HG03354 (cell line): ENCODE data around the gene ZCCHC24.

Experiments
- ATAC-seq: cut with Tn5 transposase; IDR thresholded peaks from one replicate; pipeline ENCODE4 v1.9.1; 2021; ENCODE audit warnings: mild to moderate bottlenecking; ENCODE audit not compliant: unreplicated experiment, poor library complexity, severe bottlenecking

Gene ZCCHC24

DNA sequence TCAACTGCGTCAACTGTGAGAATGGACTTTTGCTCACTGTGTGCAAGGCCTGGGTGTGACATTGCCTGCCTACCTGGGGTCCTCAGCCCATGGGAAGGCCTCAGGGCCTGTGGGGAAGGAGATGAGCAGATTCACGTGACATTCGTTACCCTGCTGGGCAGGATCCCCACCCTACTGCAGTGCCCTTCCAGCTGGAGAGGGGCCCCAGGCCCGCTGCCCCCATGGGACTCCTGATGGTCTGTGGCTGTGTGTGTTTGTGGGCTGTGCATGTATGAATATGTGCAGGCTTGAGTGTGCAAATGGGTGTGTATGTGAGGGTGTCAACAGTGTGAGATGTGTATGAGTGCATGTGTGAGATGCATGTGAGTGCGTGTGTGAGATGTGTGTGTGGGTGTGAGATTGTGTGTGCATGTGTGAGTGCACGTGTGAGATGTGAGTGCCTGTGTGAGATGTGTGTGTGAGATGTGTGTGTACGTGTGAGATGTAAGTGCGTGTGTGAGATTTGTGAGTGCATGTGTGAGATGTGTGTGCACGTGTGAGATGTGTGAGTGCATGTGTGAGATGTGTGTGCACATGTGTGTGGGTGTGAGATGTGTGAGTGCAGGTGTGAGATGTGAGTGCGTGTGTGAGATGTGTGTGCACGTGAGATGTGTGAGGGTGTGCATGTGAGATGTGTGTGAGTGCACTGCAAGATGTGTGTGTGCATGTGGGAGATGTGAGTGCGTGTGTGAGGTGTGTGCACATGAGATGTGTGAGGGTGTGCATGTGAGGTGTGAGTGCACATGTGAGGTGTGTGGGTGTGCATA is 68.5 kb downstream of the ZCCHC24 start:
- no peak for ATAC-seq

DNA sequence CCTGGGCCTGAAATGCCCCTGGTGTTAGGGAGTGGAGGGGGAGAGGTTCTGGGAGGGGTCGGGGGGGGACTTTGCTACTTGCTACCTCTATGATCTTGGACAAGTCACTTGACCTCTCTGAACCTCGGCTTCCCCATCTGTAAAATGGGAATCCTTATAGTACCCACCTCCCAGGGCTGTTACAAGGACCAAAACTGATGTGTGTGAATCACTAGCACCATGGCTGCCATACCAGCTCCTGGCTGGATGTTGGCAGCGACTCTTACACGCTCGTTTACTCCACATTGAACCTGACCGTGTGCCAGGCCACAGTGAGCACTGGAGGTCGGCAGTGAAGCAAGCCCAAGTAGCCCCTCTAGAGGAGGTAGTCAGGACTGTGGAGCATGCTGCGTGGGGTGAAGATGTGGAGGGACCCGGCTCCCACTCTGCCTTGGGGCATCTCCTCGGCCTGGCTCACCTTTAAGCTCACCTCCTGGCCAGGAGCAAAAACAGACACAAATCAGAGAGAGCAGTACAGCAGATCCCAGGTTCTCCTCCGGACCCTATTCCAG is 69.3 kb downstream of the ZCCHC24 start:
- no peak for ATAC-seq

DNA sequence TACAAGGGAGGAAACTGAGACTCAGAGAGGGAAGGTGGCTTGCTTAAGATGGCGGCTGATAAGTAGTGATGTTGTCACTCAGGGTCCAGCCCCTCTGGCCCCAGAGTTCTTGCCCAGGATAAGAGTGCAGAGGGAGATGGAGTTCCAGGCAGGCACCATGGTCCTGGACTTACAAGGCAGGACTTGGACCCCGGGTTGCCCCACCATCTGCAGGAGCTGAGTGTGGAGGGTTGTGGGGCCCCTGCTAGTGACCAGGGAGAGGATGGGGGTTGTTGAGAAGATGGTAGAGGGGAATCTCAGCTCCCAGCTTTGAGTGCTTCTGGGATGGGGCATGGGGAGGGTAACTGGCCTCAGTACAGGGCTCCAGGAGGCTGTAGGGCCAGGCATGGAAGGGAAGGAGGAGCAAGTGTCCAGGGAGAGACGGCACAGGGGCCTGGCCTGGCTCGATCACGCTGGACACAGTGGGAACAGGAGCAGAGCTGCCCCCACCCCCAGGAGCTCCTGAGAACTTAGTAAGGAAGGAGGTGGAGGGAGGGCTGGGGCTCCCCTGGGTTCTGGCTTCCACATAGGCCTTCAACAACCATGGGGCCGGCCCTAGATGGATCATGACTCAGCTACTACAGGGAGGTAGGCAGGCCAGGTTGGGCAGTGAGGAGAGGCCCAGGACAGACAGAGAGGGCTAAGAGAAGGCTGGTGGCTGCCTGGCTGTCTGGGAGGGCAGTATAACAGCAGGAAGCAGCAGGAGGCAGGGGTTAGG is 69.9 kb downstream of the ZCCHC24 start:
- no peak for ATAC-seq

DNA sequence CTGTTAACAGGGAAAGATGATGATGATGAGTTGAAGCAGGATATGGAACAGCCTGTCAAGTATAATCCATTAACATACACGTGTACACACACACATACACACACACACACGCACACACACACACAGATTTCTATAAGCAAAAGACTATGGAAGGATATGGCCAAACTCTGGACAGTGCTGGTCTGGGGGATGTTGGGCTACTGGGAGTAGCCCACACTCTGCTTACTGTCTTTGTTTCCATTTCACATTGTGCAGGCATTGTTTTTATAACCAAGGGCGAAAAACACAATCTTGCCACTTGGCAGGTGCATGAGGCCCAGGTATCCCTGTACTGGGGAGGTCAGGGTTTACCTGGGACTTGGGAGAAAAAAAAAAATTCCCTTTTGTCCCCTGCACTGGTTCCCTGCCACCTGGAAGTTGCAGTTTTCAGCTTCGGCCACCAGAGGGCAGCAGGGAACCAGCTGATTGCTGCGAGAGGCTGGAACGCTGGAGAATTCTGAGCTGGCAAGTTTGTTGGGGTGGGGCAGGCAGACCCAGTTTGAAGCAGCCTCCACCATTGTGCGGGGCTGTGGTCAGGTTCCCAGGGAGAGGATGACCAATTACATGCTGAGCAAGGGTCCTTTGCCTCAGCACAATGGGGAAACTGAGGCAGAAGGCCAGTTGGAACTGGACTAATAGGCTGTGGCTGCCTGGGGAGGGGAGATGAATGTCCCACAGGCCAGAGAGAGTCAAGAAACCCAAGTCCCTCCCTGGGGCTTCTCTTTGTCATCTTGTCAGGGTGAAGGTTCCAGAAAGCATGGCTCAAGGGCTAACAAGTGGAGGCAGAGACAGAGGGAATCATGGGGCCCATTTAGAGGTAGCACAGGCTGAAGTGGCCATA is 70.9 kb downstream of the ZCCHC24 start:
- peak; percentile 73 for ATAC-seq

DNA sequence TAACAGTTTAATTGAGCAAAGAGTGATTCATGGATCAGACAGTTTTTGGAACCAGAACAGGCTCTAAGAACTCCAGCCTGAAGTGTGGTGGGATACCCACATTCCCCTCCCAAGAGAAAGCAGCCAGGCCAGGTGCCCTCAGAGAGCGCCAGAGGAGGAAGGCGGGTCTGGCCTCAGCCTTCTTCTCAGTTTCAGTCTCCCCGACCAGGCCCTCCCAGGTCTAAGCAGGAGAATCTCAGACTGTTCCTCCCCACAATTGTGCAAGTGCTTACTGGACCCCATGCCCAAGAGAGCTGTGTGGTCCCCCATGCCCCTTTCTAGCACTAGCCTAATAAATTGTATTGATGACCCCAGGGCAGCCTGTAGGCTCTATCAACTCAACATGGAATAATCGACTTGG is 72.6 kb downstream of the ZCCHC24 start:
- ATAC-seq = no peak

DNA sequence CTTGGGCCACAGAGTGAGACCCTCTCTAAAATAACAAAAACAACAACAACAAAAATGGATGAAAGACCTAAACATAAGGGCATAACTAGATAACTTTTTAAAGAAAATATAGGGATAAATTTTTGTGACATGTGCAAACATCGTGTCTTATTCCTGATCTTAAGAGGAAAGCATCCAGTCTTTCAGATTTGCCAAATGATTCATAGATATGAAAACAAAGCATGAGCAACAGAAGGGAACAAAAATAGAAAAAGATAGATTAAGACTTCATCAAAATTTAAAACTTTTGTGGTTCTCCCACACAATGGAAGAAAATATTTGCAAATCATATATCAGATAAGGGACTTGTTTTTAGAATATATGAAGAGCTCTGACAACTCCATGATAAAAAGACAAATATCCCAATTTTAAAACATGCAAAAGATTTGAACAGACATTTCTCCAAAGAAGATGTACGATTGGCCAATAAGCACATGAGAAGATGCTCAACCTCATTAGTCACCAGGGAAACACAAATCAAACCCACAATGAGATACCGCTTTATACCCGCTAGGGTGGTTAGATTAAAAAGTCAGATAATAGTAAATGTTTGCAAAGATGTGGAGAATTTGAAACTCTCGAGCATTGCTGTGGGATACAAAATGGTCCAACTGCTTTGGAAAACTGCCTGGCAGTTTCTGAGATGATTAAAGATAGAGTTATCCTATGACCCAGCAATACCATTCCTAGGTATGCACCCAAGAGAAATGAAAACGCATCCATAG is 77.8 kb downstream of the ZCCHC24 start:
- no peak for ATAC-seq

DNA sequence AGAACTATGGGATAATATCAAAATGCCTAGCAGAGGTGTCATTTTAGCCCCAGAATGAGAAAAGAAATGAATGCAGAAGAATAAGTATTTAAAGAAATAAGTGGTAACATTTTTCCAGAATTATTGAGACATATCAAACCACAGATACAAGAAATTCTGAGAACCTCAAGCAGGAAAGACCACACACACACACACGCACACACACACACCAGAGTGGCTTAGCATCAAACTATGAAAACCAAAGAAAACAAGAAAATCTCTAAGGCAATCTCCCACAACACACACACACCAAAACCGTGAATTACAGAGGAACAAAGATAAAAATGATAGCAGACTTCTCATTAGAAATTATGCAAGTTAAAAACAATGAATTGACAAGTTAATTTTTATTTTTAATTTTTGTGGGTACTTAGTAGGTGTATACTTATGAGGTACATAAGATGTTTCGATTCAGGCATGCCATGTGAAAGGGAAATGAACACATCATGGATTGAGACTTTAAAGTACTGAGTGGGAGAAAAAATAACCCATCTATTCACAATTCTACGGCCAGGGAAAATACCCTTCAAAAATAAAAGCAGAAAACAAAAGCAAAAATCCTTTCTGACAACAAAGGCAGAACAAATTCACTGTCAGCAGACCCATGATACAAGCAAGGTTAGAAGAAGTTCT is 83.6 kb downstream of the ZCCHC24 start:
- no peak for ATAC-seq

DNA sequence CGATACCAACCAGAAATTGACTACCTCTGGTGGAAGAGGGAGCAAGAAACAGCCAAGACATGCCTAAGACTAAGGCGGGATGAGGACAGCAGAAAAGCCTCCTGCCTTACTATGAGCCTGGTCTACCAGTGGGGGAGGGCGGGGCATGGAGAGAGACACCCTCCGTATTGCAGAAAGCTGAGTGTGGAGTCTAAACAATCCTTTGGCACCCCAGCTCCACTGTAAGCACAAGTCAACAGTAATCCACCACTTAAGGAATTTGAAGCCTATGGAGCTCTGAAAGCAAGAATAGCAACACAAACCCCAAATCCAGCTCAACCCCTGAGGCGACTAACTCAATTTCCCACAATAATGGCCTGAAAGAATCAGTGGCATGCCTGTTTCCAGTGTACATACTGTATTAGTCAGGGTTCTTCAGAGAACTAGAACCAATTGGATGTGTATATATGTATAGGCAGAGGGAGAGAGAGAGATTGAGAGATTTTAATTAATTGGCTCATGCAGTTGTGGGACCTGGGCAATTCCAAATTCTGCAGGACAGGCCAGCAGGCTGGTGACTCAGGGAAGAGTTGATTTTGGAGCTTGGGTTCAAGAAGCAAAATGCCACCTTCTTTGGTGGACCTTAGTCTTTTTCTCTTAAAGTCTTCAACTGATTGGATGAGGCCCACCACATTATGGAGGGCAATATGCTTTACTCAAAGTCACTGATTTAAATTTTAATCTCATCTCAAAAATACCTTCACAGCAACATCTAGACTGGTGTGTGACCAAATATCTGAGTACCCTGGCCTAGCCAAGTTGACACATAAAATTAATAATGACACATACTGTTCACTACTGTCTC is 84.7 kb downstream of the ZCCHC24 start:
- ATAC-seq = no peak

DNA sequence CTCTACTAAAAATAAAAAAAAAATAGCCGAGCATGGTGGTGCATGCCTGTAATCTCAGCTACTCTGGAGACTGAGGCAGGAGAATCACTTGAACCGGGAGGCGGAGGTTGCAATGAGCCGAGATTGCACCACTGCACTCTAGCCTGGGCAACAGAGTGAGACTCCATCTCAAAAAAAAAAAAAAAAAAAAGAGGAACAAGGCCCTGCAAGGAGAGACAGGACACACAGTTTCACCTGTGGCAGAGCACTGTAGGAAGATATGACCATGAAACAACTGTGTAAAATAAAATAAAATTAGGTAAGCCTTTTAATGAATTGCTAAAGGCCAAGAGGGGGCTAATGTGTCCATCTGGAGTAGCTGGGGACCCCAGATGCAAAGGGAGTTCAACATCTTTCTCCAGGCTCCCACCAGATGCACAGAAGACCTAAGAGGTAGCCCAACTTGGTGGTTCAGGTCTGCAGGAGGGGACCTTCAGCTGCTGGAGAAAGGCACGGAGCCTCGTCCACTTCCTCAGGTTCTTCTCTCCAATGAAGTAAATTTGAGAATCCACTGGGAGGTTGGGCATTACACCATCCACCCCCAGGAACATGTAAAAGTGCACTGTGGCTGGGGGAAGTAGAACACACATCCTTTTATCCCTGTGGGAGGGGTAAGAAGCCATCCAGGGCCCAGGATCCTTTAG is 85.5 kb downstream of the ZCCHC24 start:
- ATAC-seq = no peak

DNA sequence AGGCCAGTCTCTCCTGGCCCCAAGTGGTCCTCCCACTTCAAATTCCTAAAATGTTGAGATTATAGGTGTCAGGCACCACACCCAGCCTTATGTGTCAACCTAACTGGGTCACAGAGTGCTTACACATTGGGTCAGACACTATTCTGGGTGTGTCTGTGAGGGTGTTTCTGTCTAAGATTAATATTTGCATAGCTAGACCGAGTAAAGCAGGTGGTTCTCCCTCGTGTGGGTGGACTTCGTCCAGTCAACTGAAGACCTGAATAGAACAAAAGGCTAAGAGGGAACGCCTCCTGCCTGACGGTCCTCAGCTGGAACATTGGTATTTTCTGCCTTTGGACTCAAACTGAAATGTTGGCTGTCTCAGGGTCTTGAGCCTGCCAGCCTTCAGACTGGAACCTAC is 86.6 kb downstream of the ZCCHC24 start:
- ATAC-seq = no peak

DNA sequence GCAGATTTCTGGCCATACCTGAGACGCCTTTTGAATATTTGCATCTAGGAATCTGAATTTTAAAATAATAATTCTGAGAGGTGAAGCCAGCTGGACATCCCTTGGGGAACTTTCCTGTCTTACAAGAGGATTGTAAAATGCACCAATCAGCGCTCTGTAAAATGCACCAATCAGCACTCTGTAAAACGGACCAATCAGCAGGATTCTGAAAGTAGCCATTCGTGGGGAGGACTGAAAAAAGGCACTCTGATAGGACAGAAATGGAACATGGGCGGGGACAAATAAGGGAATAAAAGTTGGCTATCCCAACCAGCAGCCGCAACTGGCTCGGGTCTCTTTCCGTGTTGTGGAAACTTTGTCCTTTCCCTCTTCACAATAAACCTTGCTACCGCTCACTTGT is 88.2 kb downstream of the ZCCHC24 start:
- no peak for ATAC-seq

DNA sequence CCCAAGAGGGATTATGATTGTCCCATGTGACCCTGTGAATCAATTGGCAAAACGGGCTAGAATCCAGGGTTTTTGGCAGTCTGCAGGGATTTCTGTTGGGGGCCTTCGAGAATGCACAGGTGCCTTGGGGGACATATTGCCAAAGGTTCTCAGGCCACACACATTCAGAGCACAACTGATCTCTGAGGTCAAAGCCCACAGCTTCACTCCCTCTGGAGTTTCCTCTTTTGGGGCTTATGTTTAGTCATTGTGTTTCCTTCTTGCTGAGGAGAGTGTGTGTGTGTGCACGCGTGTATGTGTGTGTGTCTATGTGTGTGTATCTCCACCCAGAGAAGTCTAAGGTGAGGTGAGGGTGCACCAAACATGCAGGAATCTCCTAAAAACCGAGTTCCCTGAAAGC is 89.3 kb downstream of the ZCCHC24 start:
- no peak for ATAC-seq

DNA sequence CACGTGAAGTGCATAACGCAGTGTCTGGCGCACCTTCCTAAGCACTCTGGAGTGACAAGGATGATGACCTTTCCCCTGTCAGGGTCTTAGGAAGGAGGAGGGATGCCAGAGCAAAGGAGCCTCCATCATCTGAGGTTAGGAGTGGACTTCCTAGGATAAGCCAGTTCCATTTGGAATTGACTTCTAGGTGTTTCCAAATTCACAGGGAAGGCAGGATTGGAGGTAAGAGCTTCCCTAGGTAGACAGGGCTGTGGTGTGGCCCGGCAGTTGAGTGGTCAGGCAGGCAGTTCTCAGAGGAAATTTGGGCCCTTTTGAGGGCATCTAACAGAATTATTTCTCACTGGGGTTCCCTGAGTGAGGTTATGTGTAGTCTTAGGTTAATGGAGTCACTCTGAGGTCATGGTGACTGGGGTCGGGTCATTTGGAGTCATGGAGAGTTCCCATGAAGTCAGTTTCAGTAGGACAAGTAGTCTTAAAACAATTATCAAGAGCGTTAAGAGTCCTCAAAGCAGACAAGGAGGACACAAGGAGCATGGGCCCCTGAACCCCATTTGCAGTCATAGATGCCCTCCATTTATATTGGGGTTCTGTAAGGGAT is 89.9 kb downstream of the ZCCHC24 start:
- no peak for ATAC-seq

DNA sequence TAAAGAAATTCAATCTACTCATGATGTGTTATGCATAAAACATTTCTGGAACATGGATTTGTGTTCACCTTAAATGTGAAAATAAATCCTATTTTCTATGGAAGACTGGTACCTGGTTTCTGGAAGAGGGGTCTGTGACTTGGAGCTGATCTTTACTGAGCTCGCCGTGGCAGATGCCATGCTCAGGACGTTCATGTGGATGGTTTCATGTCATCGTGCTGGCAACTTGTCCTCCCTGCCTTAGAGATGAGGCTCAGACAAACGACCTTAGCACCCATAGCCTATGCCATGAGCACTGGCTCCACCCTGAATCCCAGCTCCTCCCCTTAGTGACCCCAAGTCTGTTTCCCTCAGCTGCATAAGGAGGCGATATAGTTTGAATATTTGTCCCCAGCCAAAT is 90.8 kb downstream of the ZCCHC24 start:
- no peak for ATAC-seq

DNA sequence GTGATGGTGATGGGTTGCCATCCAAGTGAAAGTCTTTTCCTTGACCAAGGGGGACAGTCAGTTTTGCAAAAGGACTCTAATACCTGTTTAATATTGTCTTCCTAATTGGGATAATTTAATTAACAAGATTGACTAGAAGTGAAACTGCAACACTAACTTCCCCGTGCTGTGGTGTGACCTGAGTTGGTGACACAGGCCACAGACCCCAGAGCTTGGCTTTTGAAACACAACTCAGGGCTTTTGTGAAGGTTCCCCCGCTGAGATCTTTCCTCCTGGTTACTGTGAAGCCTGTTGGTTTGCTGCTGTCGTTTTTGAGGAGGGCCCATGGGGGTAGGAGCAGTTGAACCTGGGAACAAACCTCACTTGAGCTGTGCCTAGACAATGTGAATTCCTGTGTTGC is 91.3 kb downstream of the ZCCHC24 start:
- ATAC-seq = no peak

DNA sequence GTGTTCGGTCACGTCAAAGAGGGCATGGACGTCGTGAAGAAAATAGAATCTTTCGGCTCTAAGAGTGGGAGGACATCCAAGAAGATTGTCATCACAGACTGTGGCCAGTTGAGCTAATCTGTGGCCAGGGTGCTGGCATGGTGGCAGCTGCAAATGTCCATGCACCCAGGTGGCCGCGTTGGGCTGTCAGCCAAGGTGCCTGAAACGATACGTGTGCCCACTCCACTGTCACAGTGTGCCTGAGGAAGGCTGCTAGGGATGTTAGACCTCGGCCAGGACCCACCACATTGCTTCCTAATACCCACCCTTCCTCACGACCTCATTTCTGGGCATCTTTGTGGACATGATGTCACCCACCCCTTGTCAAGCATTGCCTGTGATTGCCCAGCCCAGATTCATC is 91.7 kb downstream of the ZCCHC24 start:
- no peak for ATAC-seq

DNA sequence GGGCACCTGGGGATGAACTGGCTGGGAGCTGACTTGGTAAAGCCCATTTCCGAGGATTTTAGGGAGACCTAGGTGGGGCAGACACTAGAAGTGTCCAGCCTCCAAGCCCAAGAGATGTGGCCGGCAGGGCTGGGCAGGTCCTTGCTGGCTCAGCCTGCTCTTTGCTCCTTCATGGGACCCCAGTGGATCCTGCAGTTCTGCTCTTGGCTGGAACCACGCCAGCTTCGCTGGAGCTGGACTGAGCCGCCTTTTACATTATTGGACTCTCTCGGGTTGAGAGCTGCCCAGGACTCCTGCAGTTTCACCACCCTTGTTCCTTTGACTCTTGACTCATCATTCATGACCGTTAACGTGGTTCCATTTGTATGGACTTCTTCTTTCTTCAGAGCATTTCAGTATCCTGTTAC is 92.4 kb downstream of the ZCCHC24 start:
- ATAC-seq = no peak
